Uterus (tissue), 4 donors: ENCODE data around the gene PSMG1. TPM values are rescaled to one million over a fixed set of nuclear protein-coding genes. Genes with fewer than 3 reads are reported as not detected.

Experiments used
- DNase-seq, 2 donors: peaks; one replicate each; pipeline ENCODE4 v3.0.0-alpha.2; 2019 to 2020
- H3K27ac ChIP-seq, 2 donors: fragments of 200-600 bp; sonication (generic); 1 replicate in 1 of 2; 2 replicates in 1 of 2; pipeline ENCODE4 v1.5.1; 2016 to 2018
- H3K27me3 ChIP-seq, 2 donors: fragments of 200-600 bp; sonication (generic); one replicate each; pipeline ENCODE4 v1.5.1; 2018 to 2019; ENCODE audit warnings: control low read depth in 1 of 2
- H3K36me3 ChIP-seq, 2 donors: fragments of 200-600 bp; sonication (generic); one replicate each; pipeline ENCODE4 v1.5.1; 2019; ENCODE audit warnings: control low read depth in 1 of 2
- H3K4me1 ChIP-seq, 2 donors: fragments of 200-600 bp; sonication (generic); one replicate each; pipeline ENCODE4 v1.5.1; 2018 to 2019; ENCODE audit warnings: control low read depth in 1 of 2
- H3K4me3 ChIP-seq, 2 donors: fragments of 200-600 bp; sonication (generic); 1 replicate in 1 of 2; 2 replicates in 1 of 2; pipeline ENCODE4 v1.5.1; 2018 to 2019; ENCODE audit warnings: mild to moderate bottlenecking in 1 of 2
- H3K9me3 ChIP-seq, 2 donors: fragments of 200-600 bp; sonication (generic); one replicate each; pipeline ENCODE4 v1.5.1; 2019; ENCODE audit warnings: control low read depth in 1 of 2
- CTCF ChIP-seq, 4 experiments: fragments of 200-600 bp in 2 of 4; fragments of 450-650 bp in 2 of 4; sonication (generic) in 2 of 4; IDR thresholded peaks; one replicate each; pipeline ENCODE4 v1.5.1; 2016 to 2019; ENCODE audit warnings: antibody characterized with exemption in 4 of 4, mild to moderate bottlenecking in 2 of 4, moderate library complexity in 1 of 4
- POLR2A ChIP-seq, 2 donors: fragments of 450-650 bp; IDR thresholded peaks; one replicate each; pipeline ENCODE4 v1.6.1; 2016; ENCODE audit warnings: antibody characterized with exemption in 2 of 2, mild to moderate bottlenecking in 1 of 2, moderate library complexity in 1 of 2
- intact Hi-C: fragments of 100-400 bp; cut with DNase I; formaldehyde crosslinking; loops from one replicate; pipeline ENCODE4 v1.15.1; 2023; ENCODE audit warnings: low total_unique reads
- total RNA-seq, 4 donors: library from RNA; depleted of rRNA in 3 of 4; stranded (reverse); fragments of >200 nt in 3 of 4; gene quantifications; one replicate each; pipeline versions ENCODE4 v1.1.0 to v1.2.4, GENCODE V29; 2014 to 2023
- donor health status: DM: yes; HTN: yes; CAD: no.

The PSMG1 gene
- total RNA-seq, 4 donors from 2014 or later: 21.0 to 33.8 (median 23.4) TPM

GRCh38 chr21:39216290-39216689, 33.0 kb upstream of the PSMG1 start:
- Histone ChIP-seq H3K4me1 (no peaks in the 10 kb centered on the region), H3K4me3 (no peak overlapping the region), H3K27me3 (no peaks in the 10 kb centered on the region), H3K27ac (no peak overlapping the region), H3K9me3 (no peaks in the 10 kb centered on the region), H3K36me3 (no peaks in the 10 kb centered on the region)
- TF ChIP-seq POLR2A (IDR thresholded peaks at IDR 0.05): no peak
- no peak for TF ChIP-seq CTCF (IDR thresholded peaks at IDR 0.05)
- no peak for DNase-seq
- intact Hi-C loops: no loop called here

GRCh38 chr21:39215078-39215477, 31.8 kb upstream of the PSMG1 start:
- H3K4me3 ChIP-seq: no peak overlapping the region
- no peaks in the 10 kb centered on the region for H3K9me3 ChIP-seq
- no peaks in the 10 kb centered on the region for H3K36me3 ChIP-seq
- intact Hi-C loops: no loop called here
- H3K27me3 ChIP-seq: no peaks in the 10 kb centered on the region
- H3K27ac ChIP-seq: no peak overlapping the region
- DNase-seq: no peak
- no peaks in the 10 kb centered on the region for H3K4me1 ChIP-seq
- no peak for TF ChIP-seq POLR2A (IDR thresholded peaks at IDR 0.05)
- no peak for TF ChIP-seq CTCF (IDR thresholded peaks at IDR 0.05)

GRCh38 chr21:39209334-39209688, 26.1 kb upstream of the PSMG1 start:
- Histone ChIP-seq H3K27me3 (no peaks in the 10 kb centered on the region), H3K4me3 (no peak overlapping the region), H3K27ac (no peak overlapping the region), H3K9me3 (no peaks in the 10 kb centered on the region), H3K36me3 (no peaks in the 10 kb centered on the region), H3K4me1 (no peaks in the 10 kb centered on the region)
- no peak for TF ChIP-seq POLR2A (IDR thresholded peaks at IDR 0.05)
- DNase-seq: no peak
- intact Hi-C loops: no loop called here

- H3K4me3 ChIP-seq: no peak overlapping the region
- DNase-seq: no peak
- intact Hi-C loops: no loop called here
- no peaks in the 10 kb centered on the region for H3K4me1 ChIP-seq
- H3K27me3 ChIP-seq: no peaks in the 10 kb centered on the region
- no peaks in the 10 kb centered on the region for H3K36me3 ChIP-seq
- no peak for TF ChIP-seq CTCF (IDR thresholded peaks at IDR 0.05)
- TF ChIP-seq POLR2A (IDR thresholded peaks at IDR 0.05): no peak
- no peak overlapping the region for H3K27ac ChIP-seq
- H3K9me3 ChIP-seq: no peaks in the 10 kb centered on the region
These were observed 25.5 kb upstream of the PSMG1 start for GRCh38 chr21:39208624-39209333.

- intact Hi-C loops: no loop called here
These were observed 20.9 kb upstream of the PSMG1 start for GRCh38 chr21:39204134-39204533.

More at GRCh38 chr21:39204134-39204533, 20.9 kb upstream of the PSMG1 start:
- Histone ChIP-seq H3K4me1 (no peaks in the 10 kb centered on the region), H3K36me3 (no peaks in the 10 kb centered on the region), H3K27me3 (no peaks in the 10 kb centered on the region), H3K9me3 (no peaks in the 10 kb centered on the region), H3K4me3 (no peak overlapping the region), H3K27ac (no peak overlapping the region)
- DNase-seq: no peak
- TF ChIP-seq POLR2A (IDR thresholded peaks at IDR 0.05) (no peak), CTCF (IDR thresholded peaks at IDR 0.05) (no peak)
